ENCODE data around the gene SH3BP2. TPM values are rescaled to one million over a fixed set of nuclear protein-coding genes. Genes with fewer than 3 reads are reported as not detected.

The SH3BP2 gene
- total RNA-seq, 6 donors from 2014 or later = 59.1 to 358 (median 103) TPM

DNA sequence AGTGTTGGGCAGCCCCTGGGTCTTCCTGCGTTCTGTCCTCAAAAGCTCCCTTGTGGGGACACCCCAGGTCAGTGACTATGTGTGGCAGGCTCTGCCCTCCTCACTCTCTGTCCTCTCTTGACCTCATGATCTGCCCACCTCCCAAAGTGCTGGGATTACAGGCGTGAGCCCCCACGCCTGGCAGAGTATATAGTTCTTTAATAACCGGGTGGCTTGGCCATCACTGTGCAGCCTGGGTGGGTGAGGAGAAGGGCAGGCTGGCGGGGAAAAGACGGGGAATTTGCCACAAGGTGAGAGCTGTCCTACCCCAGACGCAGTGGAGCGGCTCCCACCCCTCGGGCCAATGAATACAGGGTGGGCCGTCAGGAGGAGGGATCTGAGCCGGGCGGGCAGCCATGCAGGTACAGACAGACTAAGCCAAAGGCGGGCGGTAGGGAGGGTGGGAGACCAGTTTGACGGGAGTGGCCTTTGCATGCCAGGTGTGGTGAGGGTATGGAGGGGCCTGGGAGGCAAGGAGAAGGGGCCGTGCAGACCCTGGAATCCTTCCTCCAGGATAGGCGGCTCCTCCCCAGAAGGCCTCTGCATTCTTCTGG, 2.5 kb downstream of the SH3BP2 start:
- Histone ChIP-seq H3K27ac (peak overlapping the region; percentile 86 to 94 (median 92)), H3K9me3 (no peaks in the 10 kb centered on the region), H3K4me1 (peaks cover 80 to 97% (median 85%) of the 10 kb centered on the region in 4 donors), H3K27me3 (no peaks in the 10 kb centered on the region), H3K4me3 (peak overlapping the region in 1 of 4 donors; percentile 68), H3K36me3 (no peaks in the 10 kb centered on the region)
- no peak for ATAC-seq (ENCODE audit: low FRiP score in 2 of 2)
- DNase-seq = no peak
- WGBS, 2 donors = 90 to 92% methylated on average over 17 of the region's 17 CpGs
- TF ChIP-seq EP300 (IDR thresholded peaks at IDR 0.05) = no peak
- TF ChIP-seq, protein P1, sequence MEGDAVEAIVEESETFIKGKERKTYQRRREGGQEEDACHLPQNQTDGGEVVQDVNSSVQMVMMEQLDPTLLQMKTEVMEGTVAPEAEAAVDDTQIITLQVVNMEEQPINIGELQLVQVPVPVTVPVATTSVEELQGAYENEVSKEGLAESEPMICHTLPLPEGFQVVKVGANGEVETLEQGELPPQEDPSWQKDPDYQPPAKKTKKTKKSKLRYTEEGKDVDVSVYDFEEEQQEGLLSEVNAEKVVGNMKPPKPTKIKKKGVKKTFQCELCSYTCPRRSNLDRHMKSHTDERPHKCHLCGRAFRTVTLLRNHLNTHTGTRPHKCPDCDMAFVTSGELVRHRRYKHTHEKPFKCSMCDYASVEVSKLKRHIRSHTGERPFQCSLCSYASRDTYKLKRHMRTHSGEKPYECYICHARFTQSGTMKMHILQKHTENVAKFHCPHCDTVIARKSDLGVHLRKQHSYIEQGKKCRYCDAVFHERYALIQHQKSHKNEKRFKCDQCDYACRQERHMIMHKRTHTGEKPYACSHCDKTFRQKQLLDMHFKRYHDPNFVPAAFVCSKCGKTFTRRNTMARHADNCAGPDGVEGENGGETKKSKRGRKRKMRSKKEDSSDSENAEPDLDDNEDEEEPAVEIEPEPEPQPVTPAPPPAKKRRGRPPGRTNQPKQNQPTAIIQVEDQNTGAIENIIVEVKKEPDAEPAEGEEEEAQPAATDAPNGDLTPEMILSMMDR (IDR thresholded peaks at IDR 0.05) = no peak
- no peak for TF ChIP-seq POLR2A (IDR thresholded peaks at IDR 0.05)
- TF ChIP-seq POLR2AphosphoS5 (IDR thresholded peaks at IDR 0.05) = no peak

DNA sequence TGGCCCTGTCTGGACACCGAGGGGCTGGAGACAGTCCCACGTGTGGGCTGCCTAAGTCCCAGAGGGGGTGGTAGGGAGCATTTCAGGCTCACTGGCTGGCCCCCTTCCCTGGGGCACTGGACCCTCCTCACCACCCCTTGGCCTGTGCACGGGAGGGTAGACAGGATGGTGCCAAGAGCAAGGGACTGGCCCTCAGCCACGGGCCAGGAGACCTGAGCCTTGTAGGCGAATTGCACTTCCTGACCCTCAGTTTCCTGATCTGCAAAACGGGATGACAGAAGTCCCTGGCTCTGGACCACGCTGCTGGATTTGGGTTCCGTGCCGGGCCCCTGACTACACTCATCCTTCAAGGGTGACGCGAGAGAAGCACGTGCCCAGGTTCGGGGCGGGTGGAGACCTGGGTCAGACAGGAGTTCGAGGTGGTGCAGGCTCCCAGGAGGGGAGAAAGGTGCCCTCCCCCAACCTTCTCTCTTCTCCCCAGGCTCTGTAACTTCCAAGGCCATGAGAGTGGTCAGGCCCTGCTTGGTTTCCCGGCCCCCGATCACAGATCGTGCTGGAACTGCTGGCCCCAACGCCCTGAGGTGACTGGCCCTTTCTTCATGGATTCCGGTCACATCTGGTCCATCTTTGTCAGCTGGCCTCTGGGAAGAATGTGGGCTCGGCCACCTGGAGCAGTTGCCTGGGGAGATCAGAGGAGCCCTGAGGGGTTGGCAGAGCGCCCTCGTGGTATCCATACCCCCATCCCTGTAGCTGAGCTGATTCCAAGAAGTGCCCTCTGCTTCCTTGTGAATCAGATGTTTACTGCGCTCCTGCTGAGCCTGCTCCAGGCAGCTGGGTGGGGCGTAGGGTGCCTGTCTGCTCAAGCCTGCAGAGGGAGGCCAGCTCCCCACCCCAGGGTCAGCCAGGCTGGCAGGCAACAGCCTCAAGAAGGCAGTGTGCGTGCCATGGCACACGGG, 3.3 kb downstream of the SH3BP2 start:
- ATAC-seq (ENCODE audit: low FRiP score in 2 of 2) (no peak), DNase-seq (peak; percentile 57 to 69)
- Histone ChIP-seq H3K4me1 (peaks cover 88 to 100% (median 91%) of the 10 kb centered on the region in 4 donors), H3K27ac (peak overlapping the region; percentile 90 to 94 (median 92)), H3K36me3 (no peaks in the 10 kb centered on the region), H3K4me3 (no peak overlapping the region), H3K27me3 (no peaks in the 10 kb centered on the region), H3K9me3 (no peaks in the 10 kb centered on the region)
- no peak for TF ChIP-seq POLR2A (IDR thresholded peaks at IDR 0.05)
- TF ChIP-seq POLR2AphosphoS5 (IDR thresholded peaks at IDR 0.05) = peak in 1 of 2 donors; percentile 34
- no peak for TF ChIP-seq EP300 (IDR thresholded peaks at IDR 0.05)
- TF ChIP-seq, protein P1 (IDR thresholded peaks at IDR 0.05) = peak in 1 of 6 experiments; percentile 20
- 72 to 86% methylated on average over 17 to 25 of the region's 27 CpGs for WGBS, 2 donors

DNA sequence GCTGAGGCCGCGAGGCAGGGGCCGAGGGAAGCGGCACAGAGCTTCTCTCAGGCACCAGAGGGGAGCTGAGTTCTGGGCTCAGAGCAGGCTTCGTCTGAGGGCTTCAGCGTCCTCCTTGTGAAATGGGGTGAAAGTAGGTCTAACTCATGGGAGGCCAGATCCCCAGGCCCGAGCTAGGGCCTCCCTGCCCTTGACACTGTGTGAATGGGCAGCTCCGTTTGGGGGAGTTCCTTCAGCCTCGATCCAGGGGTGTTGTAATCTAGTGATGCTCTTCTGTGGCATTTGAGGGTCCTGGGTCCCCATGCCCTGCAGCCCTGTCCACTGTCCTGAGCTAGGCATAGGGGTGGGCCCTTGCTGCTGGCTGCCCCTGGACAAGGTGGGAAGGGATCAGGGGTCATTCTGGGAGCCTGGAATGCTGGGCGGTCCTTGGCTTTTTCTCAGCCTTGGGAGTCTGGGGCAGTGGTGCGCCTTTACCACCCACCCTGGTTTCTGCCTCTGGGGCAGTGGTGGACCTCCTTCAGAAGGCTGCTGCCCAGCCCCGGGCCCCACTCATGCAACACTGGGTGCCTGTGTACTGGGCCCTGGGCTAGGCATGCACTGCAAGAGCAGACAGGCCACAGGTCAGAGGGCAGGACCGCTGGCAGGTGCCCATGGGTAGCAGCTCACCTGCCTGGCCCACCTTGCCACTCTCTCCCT, 4.1 kb downstream of the SH3BP2 start:
- ATAC-seq (ENCODE audit: low FRiP score in 2 of 2) = no peak
- Histone ChIP-seq H3K9me3 (no peaks in the 10 kb centered on the region), H3K27ac (peak overlapping the region; percentile 90 to 94 (median 92)), H3K4me1 (peaks cover 92 to 100% (median 94%) of the 10 kb centered on the region in 4 donors), H3K36me3 (no peaks in the 10 kb centered on the region), H3K27me3 (no peaks in the 10 kb centered on the region), H3K4me3 (no peak overlapping the region)
- no peak for DNase-seq
- TF ChIP-seq EP300 (IDR thresholded peaks at IDR 0.05) (no peak), POLR2AphosphoS5 (IDR thresholded peaks at IDR 0.05) (no peak), POLR2A (IDR thresholded peaks at IDR 0.05) (no peak)
- TF ChIP-seq, protein P1 (IDR thresholded peaks at IDR 0.05) = no peak
- WGBS, 2 donors = 89% methylated on average over 13 of the region's 13 CpGs; no CpG with 5 or more reads in 1 of the 2 donors

DNA sequence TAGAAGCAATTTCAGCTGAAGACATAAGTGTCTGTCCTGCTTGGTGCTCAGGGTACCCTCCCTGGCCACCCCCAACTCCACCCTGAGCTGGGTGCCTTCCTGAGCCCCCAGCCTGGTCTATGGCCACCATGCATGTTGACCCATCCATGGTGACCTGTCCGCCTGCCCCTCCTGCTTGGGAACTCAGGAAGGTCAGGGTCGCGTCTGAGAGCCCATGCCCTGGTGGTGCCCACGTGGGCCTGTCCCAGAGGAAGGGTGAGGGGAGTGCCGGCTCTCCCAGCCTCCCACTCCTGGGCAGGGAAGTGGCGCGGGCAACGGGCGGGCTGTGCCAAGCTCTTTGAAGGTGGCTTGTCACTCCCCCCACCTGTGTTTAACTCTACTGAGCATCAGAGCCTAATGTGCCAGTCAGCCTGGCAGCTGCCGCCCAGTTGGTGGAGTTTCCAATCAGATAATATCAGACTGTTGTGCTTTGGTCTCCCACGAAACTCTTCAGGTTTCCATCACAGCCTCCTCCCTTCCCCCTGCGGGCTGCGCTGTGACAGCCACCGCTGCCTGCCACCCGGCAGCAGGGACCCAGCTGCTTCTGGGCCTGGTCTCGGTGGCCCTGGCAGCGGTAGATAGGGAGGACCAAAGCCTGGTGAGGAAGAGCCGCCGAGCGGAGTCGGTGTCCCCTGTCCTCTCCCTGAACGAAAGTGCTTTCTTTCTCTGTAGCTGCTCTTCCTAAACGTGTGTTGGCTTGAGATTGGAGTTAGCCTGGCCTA, 4.8 kb downstream of the SH3BP2 start:
- Histone ChIP-seq H3K27ac (peak overlapping the region; percentile 90 to 94 (median 92)), H3K36me3 (no peaks in the 10 kb centered on the region), H3K4me3 (peak overlapping the region in 1 of 4 donors; percentile 49), H3K27me3 (no peaks in the 10 kb centered on the region), H3K9me3 (no peaks in the 10 kb centered on the region), H3K4me1 (peaks cover 87 to 96% (median 92%) of the 10 kb centered on the region in 4 donors)
- ATAC-seq (ENCODE audit: low FRiP score in 2 of 2) (no peak), DNase-seq (peak; percentile 28 to 53)
- TF ChIP-seq EP300 (IDR thresholded peaks at IDR 0.05) (no peak), POLR2AphosphoS5 (IDR thresholded peaks at IDR 0.05) (no peak), POLR2A (IDR thresholded peaks at IDR 0.05) (no peak)
- TF ChIP-seq, protein P1 (IDR thresholded peaks at IDR 0.05) = no peak
- WGBS, 2 donors = 60 to 61% methylated on average over 5 to 19 of the region's 23 CpGs
